GM12801 (cell line): Measurements from ENCODE around the gene IQCF5.

Experiments
- CTCF ChIP-seq: IDR thresholded peaks from one replicate; pipeline ENCODE4 v1.5.1; 2011; ENCODE audit warnings: control low read depth; ENCODE audit not compliant: insufficient read length; ENCODE audit errors: extremely low read depth

IQCF5 gene

GRCh38 chr3:51894939-51895338 lies 19.5 kb upstream of the IQCF5 start:
- TF ChIP-seq CTCF: no peak

DNA sequence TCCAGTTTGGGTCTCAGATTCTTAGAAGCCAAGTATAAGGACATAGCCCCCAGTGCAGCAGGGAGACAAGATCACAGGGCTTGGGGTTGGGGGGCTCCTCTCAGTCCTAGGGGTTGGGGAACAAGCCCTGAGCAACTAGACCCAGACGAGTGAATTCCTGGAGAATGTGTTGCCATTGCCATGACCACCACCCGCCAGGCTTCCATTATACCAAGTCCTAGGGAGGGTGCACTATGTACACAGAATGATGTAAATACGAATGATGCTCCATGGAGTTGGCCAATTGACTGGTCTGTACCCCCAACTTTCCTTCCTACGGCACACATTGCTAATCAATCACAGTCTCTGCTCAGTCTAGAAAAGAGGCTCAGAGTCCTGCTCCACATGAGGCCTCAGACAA lies 19.0 kb upstream of the IQCF5 start:
- no peak for TF ChIP-seq CTCF

- TF ChIP-seq CTCF: no peak
These were observed 16.0 kb upstream of the IQCF5 start for GRCh38 chr3:51891242-51892039.

- no peak for TF ChIP-seq CTCF
These were observed 13.2 kb upstream of the IQCF5 start for GRCh38 chr3:51888463-51889105.

- no peak for TF ChIP-seq CTCF
These were observed 12.2 kb upstream of the IQCF5 start for GRCh38 chr3:51887620-51888019.

- no peak for TF ChIP-seq CTCF
These were observed 11.0 kb upstream of the IQCF5 start for GRCh38 chr3:51886447-51886846.

DNA sequence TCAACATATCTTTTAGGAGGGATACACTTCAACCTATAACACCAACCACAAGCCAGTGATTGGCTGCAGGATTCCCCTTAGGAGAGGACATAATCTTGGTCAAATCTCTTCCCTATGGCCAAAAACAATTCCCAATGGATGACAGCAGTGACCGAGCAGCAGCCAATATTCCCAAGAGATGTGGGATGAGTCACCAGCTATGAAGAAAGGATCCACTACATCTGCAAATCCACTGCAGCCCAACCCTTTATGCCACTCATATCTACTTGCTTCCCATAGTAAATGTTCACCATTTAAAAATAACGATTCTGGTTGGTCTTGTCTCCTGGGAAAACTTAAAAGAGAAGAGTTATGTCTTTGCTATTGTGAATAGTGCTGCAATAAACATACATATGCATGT lies 4.5 kb upstream of the IQCF5 start:
- TF ChIP-seq CTCF: no peak
